DND-41 (cell line): ENCODE results near the gene CREB3L1.

Experiments
- CTCF ChIP-seq: IDR thresholded peaks from 2 replicates; pipeline ENCODE4 v1.5.1; 2012; ENCODE audit warnings: borderline replicate concordance, low read length, moderate library complexity, mild to moderate bottlenecking; ENCODE audit not compliant: poor library complexity, severe bottlenecking; ENCODE audit errors: extremely low read depth
- EZH2 ChIP-seq: IDR thresholded peaks from 3 replicates; pipeline ENCODE4 v1.6.1; 2012; ENCODE audit warnings: borderline replicate concordance, low read depth, mild to moderate bottlenecking, moderate library complexity, low read length, inconsistent platforms; ENCODE audit not compliant: severe bottlenecking

- TF ChIP-seq EZH2 = no peak
- TF ChIP-seq CTCF = peak; percentile 5
These were observed 17.2 kb downstream of the CREB3L1 start for GRCh38 chr11:46294365-46295309.
